IMR-90 (cell line): ENCODE results near the gene ERC2. TPM values are rescaled to one million over a fixed set of nuclear protein-coding genes. Genes with fewer than 3 reads are reported as not detected.

Experiments
- ATAC-seq: fragments of 200-7000 bp; cut with Tn5 transposase; 2 replicates; pipeline ENCODE4 v1.9.1; 2020; ENCODE audit warnings: low read depth, mild to moderate bottlenecking, moderate library complexity
- BruUV-seq: library from RNA; stranded (reverse); fragments of 400-500 nt; replicated peaks from 2 replicates; lab custom pipeline; 2021; lab: Mats Ljungman, UMichigan
- CTCF ChIA-PET: fragments of 300-600 bp; formaldehyde crosslinking; extraction: SDS; loops from one replicate; lab custom pipeline; 2021; ENCODE audit warnings: antibody characterized with exemption; lab: Yijun Ruan, JAX
- POLR2A ChIA-PET: fragments of 300-600 bp; sonication (Branson Sonifier 250); formaldehyde crosslinking; loops from one replicate; lab custom pipeline; 2022; ENCODE audit warnings: antibody characterized with exemption; ENCODE audit not compliant: unreplicated experiment; lab: Charles Lee
- DNase-seq: peaks from one replicate; pipeline ENCODE4 v3.0.0; 2013
- H2AFZ ChIP-seq: replicated peaks from 2 replicates; pipeline ENCODE3; 2013; ENCODE audit warnings: low read length, mild to moderate bottlenecking; ENCODE audit not compliant: poor library complexity
- H2AK5ac ChIP-seq: 2 replicates; pipeline ENCODE4 v1.6.1; 2013; ENCODE audit warnings: low read depth, low read length, inconsistent platforms
- H2AK9ac ChIP-seq: replicated peaks from 2 replicates; pipeline ENCODE3; 2013; ENCODE audit warnings: mild to moderate bottlenecking, low read depth, low read length, moderate library complexity; ENCODE audit not compliant: poor library complexity
- H2BK120ac ChIP-seq: 2 replicates; pipeline ENCODE4 v1.6.1; 2013; ENCODE audit warnings: low read depth, low read length, inconsistent platforms
- H2BK15ac ChIP-seq: 3 replicates; pipeline ENCODE4 v1.6.1; 2013; ENCODE audit warnings: low read depth, low read length, inconsistent platforms
- H2BK20ac ChIP-seq: 2 replicates; pipeline ENCODE4 v1.6.1; 2013; ENCODE audit warnings: low read depth, mild to moderate bottlenecking, inconsistent platforms, low read length, moderate library complexity
- H2BK5ac ChIP-seq: 2 replicates; pipeline ENCODE4 v1.6.1; 2013; ENCODE audit warnings: mild to moderate bottlenecking, low read depth, low read length, inconsistent platforms; ENCODE audit not compliant: poor library complexity, severe bottlenecking
- H3K14ac ChIP-seq: replicated peaks from 2 replicates; pipeline ENCODE4 v1.6.1; 2013; ENCODE audit warnings: low read depth, low read length, inconsistent platforms
- H3K18ac ChIP-seq: 2 replicates; pipeline ENCODE4 v1.6.1; 2013; ENCODE audit warnings: low read depth, low read length, control low read depth
- H3K23ac ChIP-seq: 2 replicates; pipeline ENCODE4 v1.6.1; 2013; ENCODE audit warnings: low read depth, low read length, inconsistent platforms
- H3K27ac ChIP-seq: 2 replicates; pipeline ENCODE4 v1.5.1; 2013; ENCODE audit warnings: mild to moderate bottlenecking, control low read depth, low read length; ENCODE audit not compliant: insufficient read depth
- H3K27me3 ChIP-seq: 2 replicates; pipeline ENCODE4 v1.6.1; 2013; ENCODE audit warnings: low read length; ENCODE audit not compliant: control insufficient read depth, insufficient read depth
- H3K36me3 ChIP-seq: 2 replicates; pipeline ENCODE4 v1.6.1; 2013; ENCODE audit warnings: low read length, mixed read lengths; ENCODE audit not compliant: control insufficient read depth, insufficient read depth
- H3K4ac ChIP-seq: 2 replicates; pipeline ENCODE4 v1.6.1; 2013; ENCODE audit warnings: low read depth, low read length, inconsistent platforms
- H3K4me1 ChIP-seq: 2 replicates; pipeline ENCODE4 v1.6.1; 2013; ENCODE audit warnings: low read length, mixed read lengths; ENCODE audit not compliant: control insufficient read depth, insufficient read depth
- H3K4me2 ChIP-seq: 2 replicates; pipeline ENCODE4 v1.6.1; 2013; ENCODE audit warnings: low read depth, mild to moderate bottlenecking, control low read depth, low read length, moderate library complexity
- H3K4me3 ChIP-seq: 2 replicates; pipeline ENCODE4 v1.5.1; 2013; ENCODE audit warnings: low read depth, mild to moderate bottlenecking, control low read depth, low read length, moderate library complexity; ENCODE audit not compliant: insufficient read depth
- H3K56ac ChIP-seq: 2 replicates; pipeline ENCODE4 v1.6.1; 2013; ENCODE audit warnings: low read length, inconsistent platforms; ENCODE audit not compliant: insufficient read depth; ENCODE audit errors: extremely low read depth
- H3K79me1 ChIP-seq, 2 experiments: 2 replicates each; pipeline ENCODE4 v1.6.1; 2013; ENCODE audit warnings: low read length in 2 of 2, inconsistent platforms in 1 of 2, low read depth in 1 of 2
- H3K9ac ChIP-seq: 2 replicates; pipeline ENCODE4 v1.6.1; 2013; ENCODE audit warnings: low read depth, low read length, control low read depth
- H3K9me1 ChIP-seq: 2 replicates; pipeline ENCODE4 v1.6.1; 2013; ENCODE audit warnings: low read length, inconsistent platforms; ENCODE audit not compliant: insufficient read depth
- H3K9me3 ChIP-seq: 2 replicates; pipeline ENCODE4 v1.6.1; 2013; ENCODE audit warnings: low read length; ENCODE audit not compliant: control insufficient read depth, insufficient read depth
- H4K20me1 ChIP-seq: 2 replicates; pipeline ENCODE4 v1.6.1; 2013; ENCODE audit warnings: low read length, inconsistent platforms; ENCODE audit not compliant: insufficient read depth
- H4K5ac ChIP-seq: 2 replicates; pipeline ENCODE4 v1.6.1; 2013; ENCODE audit warnings: mild to moderate bottlenecking, low read depth, low read length, control low read depth
- H4K8ac ChIP-seq, 2 experiments: 2 replicates each; pipeline ENCODE4 v1.6.1; 2013; ENCODE audit warnings: low read depth in 2 of 2, low read length in 2 of 2, control low read depth in 1 of 2, inconsistent platforms in 1 of 2
- H4K91ac ChIP-seq: 2 replicates; pipeline ENCODE4 v1.6.1; 2013; ENCODE audit warnings: low read depth, low read length, inconsistent platforms; ENCODE audit not compliant: insufficient read depth
- CHD1 ChIP-seq: IDR thresholded peaks from 2 replicates; pipeline ENCODE4 v1.6.1; 2012; ENCODE audit warnings: low read depth, low read length, improper control_type of control experiment
- ELK1 ChIP-seq: fragments of 150-350 bp; IDR thresholded peaks from 2 replicates; pipeline ENCODE4 v1.6.1; 2016; ENCODE audit warnings: low read depth, mild to moderate bottlenecking, low read length, moderate library complexity, borderline replicate concordance
- RAD21 ChIP-seq: IDR thresholded peaks from 2 replicates; pipeline ENCODE4 v1.6.1; 2012; ENCODE audit warnings: low read length, improper control_type of control experiment
- RCOR1 ChIP-seq: IDR thresholded peaks from 2 replicates; pipeline ENCODE4 v1.6.1; 2012; ENCODE audit warnings: mild to moderate bottlenecking, low read length, improper control_type of control experiment; ENCODE audit not compliant: insufficient replicate concordance
- RFX5 ChIP-seq: IDR thresholded peaks from 2 replicates; pipeline ENCODE4 v1.8.0; 2012; ENCODE audit warnings: low read depth, mild to moderate bottlenecking, low read length, moderate library complexity
- WGBS, 2 experiments: methylation state at CpG; one replicate each; pipeline versions ENCODE4 v1.1.5 to v1.1.7; 2013; ENCODE audit warnings: missing lambda C conversion rate in 2 of 2; ENCODE audit not compliant: insufficient read length in 1 of 2; ENCODE audit errors: extremely low coverage in 2 of 2; 5-methylcytosine and 5-hydroxymethylcytosine counted together
- dilution Hi-C: fragments of 300-500 bp; cut with HindIII; formaldehyde crosslinking; loops from one replicate; pipeline ENCODE4 v1.14.3; 2018; ENCODE audit warnings: low sequenced_read_pairs; ENCODE audit not compliant: unreplicated experiment
- in situ Hi-C: fragments of 300-500 bp; cut with MboI; formaldehyde crosslinking; loops from 3 replicates; pipeline ENCODE4 v1.14.3; 2019; ENCODE audit warnings: low sequenced_read_pairs, inconsistent platforms, mixed read lengths
- intact Hi-C: fragments of 100-400 bp; cut with micrococcal nuclease; formaldehyde crosslinking; loops from 2 replicates; pipeline ENCODE4 v1.10.0; 2022
- polyA plus RNA-seq, 3 experiments: library from polyadenylated mRNA; depleted of rRNA; stranded (reverse); fragments of >200 nt; gene quantifications; 2 replicates each; pipeline ENCODE4 v1.2.3, GENCODE V29; 2012; ENCODE audit warnings: low replicate concordance in 1 of 3
- total RNA-seq: library from RNA; depleted of rRNA; stranded (reverse); fragments of >200 nt; gene quantifications from 2 replicates; pipeline ENCODE4 v1.2.3, GENCODE V29; 2012

ERC2 gene
- total and polyA plus RNA-seq, 2 of the 4 experiments (the other 2 are of a cell fraction), result 0.17 to 0.18 TPM

- no peak overlapping the region for H3K9ac ChIP-seq
- in situ Hi-C loops, result no loop called here
- no peak for ATAC-seq
- no peaks in the 10 kb centered on the region for H3K36me3 ChIP-seq
- BruUV-seq, result no TSS peak
- H2BK20ac ChIP-seq, result no peak overlapping the region
- H3K9me3 ChIP-seq, result no peaks in the 10 kb centered on the region
- no peak overlapping the region for H3K23ac ChIP-seq
- no peak overlapping the region for H4K91ac ChIP-seq
- dilution Hi-C loops, result no loop called here
- CTCF ChIA-PET, result no interaction called here
- TF ChIP-seq RCOR1 (no peak), CHD1 (no peak), ELK1 (no peak), RFX5 (no peak), RAD21 (no peak)
- H2BK15ac ChIP-seq, result no peak overlapping the region
- H4K8ac ChIP-seq, result no peak overlapping the region
- POLR2A ChIA-PET, result no interaction called here
- H3K18ac ChIP-seq, result no peak overlapping the region
- no peak overlapping the region for H2AK5ac ChIP-seq
- H3K4me2 ChIP-seq, result no peak overlapping the region
- peaks cover 5% of the 10 kb centered on the region for H3K27me3 ChIP-seq
- no peaks in the 10 kb centered on the region for H4K20me1 ChIP-seq
- intact Hi-C loops, result no loop called here
- no peak overlapping the region for H3K27ac ChIP-seq
- no peak for DNase-seq
- 88% methylated on average over 10 of the region's 10 CpGs; no CpG with 5 or more reads in 1 of the 2 experiments for WGBS, 2 experiments
- H3K4ac ChIP-seq, result no peak overlapping the region
- H3K56ac ChIP-seq, result no peak overlapping the region
- peaks cover 7% of the 10 kb centered on the region; the same call in 1 of the 2 replicates for H3K4me1 ChIP-seq
- no peak overlapping the region for H2AFZ ChIP-seq
- H2BK5ac ChIP-seq, result no peak overlapping the region
- no peak overlapping the region for H2AK9ac ChIP-seq
- H4K5ac ChIP-seq, result no peak overlapping the region
- H3K79me1 ChIP-seq, result no peaks in the 10 kb centered on the region
- no peak overlapping the region for H3K4me3 ChIP-seq
- H3K9me1 ChIP-seq, result peaks cover 9% of the 10 kb centered on the region; the same call in 1 of the 2 replicates
- no peak overlapping the region for H3K14ac ChIP-seq
- no peak overlapping the region for H2BK120ac ChIP-seq
Measured at GRCh38 chr3:55526332-55527030, 941.8 kb downstream of the ERC2 start.
